ENCODE results near the gene TMTC1.

The TMTC1 gene

GRCh38 chr12:29519585-29520182 is 264.1 kb downstream of the TMTC1 start:
- H3K4me3 ChIP-seq (ENCODE audit: low read depth, low read length) = no peak overlapping the region
- TF ChIP-seq MAX (IDR thresholded peaks at IDR 0.05; ENCODE audit: low read depth, low read length) (no peak), CTCF (IDR thresholded peaks at IDR 0.05; ENCODE audit: low read depth, low read length) (peak; percentile 58)
- DNase-seq (ENCODE audit: low read depth) = peak; percentile 79

- DNase-seq (ENCODE audit: low read depth) = no peak
- TF ChIP-seq POLR2A (IDR thresholded peaks at IDR 0.05; ENCODE audit: extremely low read depth, insufficient read length) (no peak), CTCF (IDR thresholded peaks at IDR 0.05; ENCODE audit: low read depth, low read length) (no peak), MAX (IDR thresholded peaks at IDR 0.05; ENCODE audit: low read depth, low read length) (no peak), MYC (IDR thresholded peaks at IDR 0.05; ENCODE audit: low read depth, low read length) (no peak)
- H3K4me3 ChIP-seq (ENCODE audit: low read depth, low read length) = no peak overlapping the region
These were observed 265.3 kb downstream of the TMTC1 start for GRCh38 chr12:29518407-29518806.

- DNase-seq (ENCODE audit: low read depth) = peak; percentile 66
- H3K4me3 ChIP-seq (ENCODE audit: low read depth, low read length) = no peak overlapping the region
- TF ChIP-seq MYC (IDR thresholded peaks at IDR 0.05; ENCODE audit: low read depth, low read length) = 0 out of 2 replicates have a peak, but pooled peaks have one; percentile 10
- TF ChIP-seq POLR2A (IDR thresholded peaks at IDR 0.05; ENCODE audit: extremely low read depth, insufficient read length) = no peak
- peak; percentile 32 for TF ChIP-seq CTCF (IDR thresholded peaks at IDR 0.05; ENCODE audit: low read depth, low read length)
- TF ChIP-seq MAX (IDR thresholded peaks at IDR 0.05; ENCODE audit: low read depth, low read length) = no peak
These were observed 266.5 kb downstream of the TMTC1 start for GRCh38 chr12:29517264-29517663.

DNA sequence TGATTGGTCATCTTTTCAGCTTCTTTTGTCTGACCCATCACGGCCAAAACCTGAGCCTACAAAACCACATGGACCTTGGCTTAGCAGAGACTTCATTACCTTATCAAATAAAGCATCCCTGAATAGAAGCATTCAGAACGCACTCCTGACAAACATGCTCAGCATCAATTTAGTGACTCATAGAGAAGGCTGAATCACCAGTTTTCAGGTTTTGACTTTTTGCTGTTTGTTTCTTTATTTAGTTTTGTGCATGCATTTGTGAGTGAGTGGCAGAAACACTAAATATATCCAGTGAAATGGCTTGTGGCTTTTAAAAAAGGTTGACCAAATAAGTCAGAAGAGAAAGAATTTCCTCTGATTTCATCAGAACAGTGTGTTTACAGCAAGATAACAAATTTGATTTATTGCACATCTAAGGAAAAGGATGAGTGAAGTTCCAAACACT is 267.3 kb downstream of the TMTC1 start:
- no peak for DNase-seq (ENCODE audit: low read depth)
- no peak for TF ChIP-seq MYC (IDR thresholded peaks at IDR 0.05; ENCODE audit: low read depth, low read length)
- no peak for TF ChIP-seq CTCF (IDR thresholded peaks at IDR 0.05; ENCODE audit: low read depth, low read length)
- TF ChIP-seq MAX (IDR thresholded peaks at IDR 0.05; ENCODE audit: low read depth, low read length) = no peak
- TF ChIP-seq POLR2A (IDR thresholded peaks at IDR 0.05; ENCODE audit: extremely low read depth, insufficient read length) = no peak
- H3K4me3 ChIP-seq (ENCODE audit: low read depth, low read length) = no peak overlapping the region

DNA sequence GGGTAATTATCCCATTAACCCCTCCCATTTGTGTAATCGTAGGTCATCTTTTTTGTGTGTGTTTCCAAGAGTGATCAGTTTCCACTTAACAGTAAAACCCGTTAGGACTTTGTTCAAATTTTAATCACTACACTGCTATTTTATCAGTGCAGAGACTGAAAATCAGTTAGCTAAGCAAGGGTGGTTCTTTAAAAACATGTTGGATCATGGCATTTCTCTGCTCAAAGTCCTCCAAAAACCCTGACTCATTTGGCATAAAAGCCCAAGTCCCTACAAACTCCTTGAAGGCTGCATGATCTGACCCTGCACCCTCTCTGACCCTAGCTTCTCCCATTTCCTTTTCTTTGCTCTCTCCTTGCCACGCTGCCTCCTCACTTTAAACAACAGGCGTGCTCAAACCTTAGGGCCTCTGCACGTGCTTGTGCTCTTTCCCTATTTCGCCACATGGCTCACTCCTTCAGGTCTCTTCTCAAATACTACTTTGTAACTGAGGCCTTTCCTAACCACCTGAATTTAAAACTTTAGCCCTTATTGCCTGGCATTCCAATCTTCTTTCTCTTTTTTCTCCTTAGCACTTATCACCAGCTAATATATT is 273.1 kb downstream of the TMTC1 start:
- TF ChIP-seq MYC (IDR thresholded peaks at IDR 0.05; ENCODE audit: low read depth, low read length) = no peak
- TF ChIP-seq MAX (IDR thresholded peaks at IDR 0.05; ENCODE audit: low read depth, low read length) = peak; percentile 61; the same call in 1 of the 2 replicates
- no peak overlapping the region for H3K4me3 ChIP-seq (ENCODE audit: low read depth, low read length)
- no peak for DNase-seq (ENCODE audit: low read depth)

- no peak for DNase-seq (ENCODE audit: low read depth)
- no peak for TF ChIP-seq MYC (IDR thresholded peaks at IDR 0.05; ENCODE audit: low read depth, low read length)
- no peak for TF ChIP-seq POLR2A (IDR thresholded peaks at IDR 0.05; ENCODE audit: extremely low read depth, insufficient read length)
- no peak for TF ChIP-seq CTCF (IDR thresholded peaks at IDR 0.05; ENCODE audit: low read depth, low read length)
- TF ChIP-seq MAX (IDR thresholded peaks at IDR 0.05; ENCODE audit: low read depth, low read length) = no peak
- no peak overlapping the region for H3K4me3 ChIP-seq (ENCODE audit: low read depth, low read length)
These were observed 274.2 kb downstream of the TMTC1 start for GRCh38 chr12:29509503-29509902.

Data from NB4 (cell line).